GM19463 (cell line): ENCODE measurements around the gene BIVM.

Experiments used
- ATAC-seq: cut with Tn5 transposase; IDR thresholded peaks from one replicate; pipeline ENCODE4 v1.9.1; 2021; ENCODE audit warnings: mild to moderate bottlenecking, moderate library complexity; ENCODE audit not compliant: unreplicated experiment

Gene BIVM

GRCh38 chr13:102839462-102839861 is 40.5 kb downstream of the BIVM start:
- no peak for ATAC-seq

GRCh38 chr13:102845289-102845629 is 46.3 kb downstream of the BIVM start:
- peak; percentile 13 for ATAC-seq

GRCh38 chr13:102845630-102846260 is 46.8 kb downstream of the BIVM start, which contains the start of gene ERCC5:
TSS of gene ERCC5 (plus strand) at chr13:102846032. CDS start at chr13:102846267, 235 bp downstream.
- ATAC-seq = peak; percentile 82

GRCh38 chr13:102846261-102847015 is 47.5 kb downstream of the BIVM start:
- ATAC-seq = peak; percentile 25

- ATAC-seq = no peak
Measured at GRCh38 chr13:102847272-102848234, 48.6 kb downstream of the BIVM start.

- no peak for ATAC-seq
Measured at GRCh38 chr13:102848956-102849355, 50.0 kb downstream of the BIVM start.

GRCh38 chr13:102852556-102852955 is 53.6 kb downstream of the BIVM start:
- no peak for ATAC-seq

- ATAC-seq = no peak
Measured at GRCh38 chr13:102854675-102855074, 55.8 kb downstream of the BIVM start.

- no peak for ATAC-seq
Measured at GRCh38 chr13:102856557-102856956, 57.6 kb downstream of the BIVM start.

- no peak for ATAC-seq
Measured at GRCh38 chr13:102862624-102863210, 63.8 kb downstream of the BIVM start.

- no peak for ATAC-seq
Measured at GRCh38 chr13:102863590-102863989, 64.7 kb downstream of the BIVM start.

GRCh38 chr13:102868366-102868936 is 69.5 kb downstream of the BIVM start:
- ATAC-seq = no peak

- ATAC-seq = peak; percentile 12
Measured at GRCh38 chr13:102869948-102870676, 71.2 kb downstream of the BIVM start.

GRCh38 chr13:102870677-102871415 is 71.9 kb downstream of the BIVM start:
- ATAC-seq = peak; percentile 61

GRCh38 chr13:102872131-102872530 is 73.2 kb downstream of the BIVM start:
- ATAC-seq = no peak

GRCh38 chr13:102872531-102872930 is 73.6 kb downstream of the BIVM start:
- no peak for ATAC-seq

- peak; percentile 66 for ATAC-seq
Measured at GRCh38 chr13:102873653-102874052, 74.7 kb downstream of the BIVM start.

GRCh38 chr13:102875256-102875655 is 76.3 kb downstream of the BIVM start:
- no peak for ATAC-seq

- no peak for ATAC-seq
Measured at GRCh38 chr13:102877303-102877702, 78.4 kb downstream of the BIVM start.
